NCI-H1092 treated with DMSO at 0.1 percent for 48 hours (cell line): Measurements from ENCODE around the gene CARD9.
"Not testable (repeated sequence)": the region's sequence is repeated elsewhere in the genome, so short reads cannot be mapped to it uniquely, and the experiment has no call there.

Source experiments
- DNase-seq: peaks from one replicate; lab custom pipeline; 2025; lab: John Stamatoyannopoulos, UW

CARD9 gene

GRCh38 chr9:136363949-136364748 is 9.3 kb downstream of the CARD9 start:
- DNase-seq = no peak

GRCh38 chr9:136363106-136363948 is 10.1 kb downstream of the CARD9 start, which contains the start of gene DNLZ:
DNLZ (minus strand) TSS chr9:136363744; CDS start chr9:136363714, 30 bp downstream.
- peak; percentile 83 for DNase-seq

- DNase-seq = no peak
Observed at GRCh38 chr9:136362450-136362784, 11.1 kb downstream of the CARD9 start.

GRCh38 chr9:136361754-136362449 is 11.6 kb downstream of the CARD9 start:
- no peak for DNase-seq

GRCh38 chr9:136361047-136361753 is 12.3 kb downstream of the CARD9 start:
- DNase-seq = no peak

- DNase-seq = no peak
Observed at GRCh38 chr9:136359774-136360718, 13.4 kb downstream of the CARD9 start.

- no peak for DNase-seq
Observed at GRCh38 chr9:136358888-136359287, 14.6 kb downstream of the CARD9 start.

- DNase-seq = no peak
Observed at GRCh38 chr9:136358016-136358415, 15.5 kb downstream of the CARD9 start.

- DNase-seq = no peak
Observed at GRCh38 chr9:136357202-136357725, 16.2 kb downstream of the CARD9 start.

- DNase-seq = no peak
Observed at GRCh38 chr9:136355616-136356557, 17.6 kb downstream of the CARD9 start.

GRCh38 chr9:136354592-136355085 is 18.8 kb downstream of the CARD9 start:
- no peak for DNase-seq

GRCh38 chr9:136353757-136354488 is 19.5 kb downstream of the CARD9 start:
- DNase-seq = no peak

GRCh38 chr9:136353088-136353487 is 20.4 kb downstream of the CARD9 start:
- no peak for DNase-seq

GRCh38 chr9:136352682-136353081 is 20.8 kb downstream of the CARD9 start:
- DNase-seq = peak; percentile 16

- not testable (repeated sequence) for DNase-seq
Observed at GRCh38 chr9:136351868-136352267, 21.6 kb downstream of the CARD9 start.

GRCh38 chr9:136351252-136351800 is 22.1 kb downstream of the CARD9 start:
- DNase-seq = no peak

- no peak for DNase-seq
Observed at GRCh38 chr9:136349546-136349945, 23.9 kb downstream of the CARD9 start.

GRCh38 chr9:136348691-136349090 is 24.8 kb downstream of the CARD9 start:
- no peak for DNase-seq
